Right kidney (tissue), 1 donor: ENCODE measurements around the gene MDGA2.
"Not testable (repeated sequence)": the region's sequence is repeated elsewhere in the genome, so short reads cannot be mapped to it uniquely, and the experiment has no call there.

ENCODE experiments used
- DNase-seq: peaks from one replicate; pipeline ENCODE4 v3.0.0-alpha.2; 2016

The MDGA2 gene

DNA sequence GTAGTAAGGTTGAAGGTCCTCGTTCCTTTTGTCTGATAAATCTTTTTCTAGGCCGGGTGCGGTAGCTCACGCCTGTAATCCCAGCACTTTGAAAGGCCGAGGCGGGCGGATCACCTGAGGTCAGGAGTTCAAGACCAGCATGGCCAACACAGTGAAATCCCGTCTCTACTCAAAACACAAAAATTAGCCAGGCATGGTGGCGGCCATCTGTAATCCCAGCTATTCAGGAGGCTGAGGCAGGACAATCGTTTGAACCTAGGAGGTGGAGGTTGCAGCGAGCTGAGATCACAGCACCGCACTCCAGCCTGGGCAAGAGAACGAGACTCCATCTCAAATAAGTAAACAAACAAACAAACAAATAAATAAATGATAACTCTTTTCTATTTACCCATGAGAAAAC is 51.3 kb downstream of the MDGA2 start:
- not testable (repeated sequence) for DNase-seq

DNA sequence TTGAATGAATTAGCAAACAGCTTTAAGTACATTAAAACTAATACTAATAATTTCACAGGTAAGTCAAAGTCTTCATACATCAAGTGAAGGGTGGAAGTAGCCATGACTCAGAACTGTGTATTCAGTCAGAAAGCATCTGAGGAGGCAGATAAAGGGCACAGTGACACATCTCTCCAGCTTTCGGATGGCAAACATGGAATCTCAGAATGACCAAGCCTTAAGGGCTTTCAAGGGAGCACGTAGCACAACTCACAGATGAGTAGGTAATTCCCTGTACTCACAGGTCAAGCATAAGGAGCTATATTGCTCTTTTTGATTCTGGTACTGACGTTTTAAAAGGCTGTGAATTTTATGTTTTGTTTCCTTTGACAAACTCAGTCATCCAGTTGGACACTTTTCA is 56.0 kb downstream of the MDGA2 start:
- DNase-seq: no peak

DNA sequence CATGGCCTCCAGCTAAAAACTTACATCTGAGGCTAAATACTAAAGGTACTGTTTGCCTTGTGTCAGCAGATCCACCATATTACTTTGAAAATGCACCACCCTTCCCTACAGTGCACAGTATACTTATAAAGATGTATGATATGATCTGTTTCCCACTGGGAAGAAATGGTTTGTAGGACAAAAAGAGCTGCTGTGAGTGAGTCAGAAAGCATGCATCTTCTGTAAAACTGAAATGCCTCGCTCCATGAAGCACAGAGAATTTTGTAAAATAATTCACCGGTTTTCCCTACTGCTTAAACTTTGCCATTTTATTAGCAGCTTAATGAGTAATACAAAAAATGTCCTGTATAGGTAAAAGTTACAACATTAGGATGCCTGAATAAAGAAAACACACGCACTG is 68.8 kb downstream of the MDGA2 start:
- no peak for DNase-seq

DNA sequence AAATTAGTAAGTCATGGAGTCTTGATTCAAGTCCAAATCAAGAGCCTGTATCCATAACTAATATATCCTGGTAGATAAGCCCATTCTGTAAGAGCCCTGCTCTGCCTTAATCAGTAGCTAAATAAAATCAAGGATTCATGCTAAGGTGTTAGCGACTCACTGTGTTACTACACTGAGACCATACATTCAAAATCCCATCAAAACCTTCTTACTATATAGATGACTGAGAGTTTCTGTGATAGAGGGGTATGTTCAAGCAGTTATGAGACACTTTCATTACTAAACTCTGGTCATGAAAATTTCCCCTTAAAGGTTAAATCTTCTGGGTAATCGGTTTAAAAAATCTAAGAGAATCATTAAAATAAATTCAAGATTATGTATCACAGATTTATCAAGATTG is 78.5 kb downstream of the MDGA2 start:
- no peak for DNase-seq

DNA sequence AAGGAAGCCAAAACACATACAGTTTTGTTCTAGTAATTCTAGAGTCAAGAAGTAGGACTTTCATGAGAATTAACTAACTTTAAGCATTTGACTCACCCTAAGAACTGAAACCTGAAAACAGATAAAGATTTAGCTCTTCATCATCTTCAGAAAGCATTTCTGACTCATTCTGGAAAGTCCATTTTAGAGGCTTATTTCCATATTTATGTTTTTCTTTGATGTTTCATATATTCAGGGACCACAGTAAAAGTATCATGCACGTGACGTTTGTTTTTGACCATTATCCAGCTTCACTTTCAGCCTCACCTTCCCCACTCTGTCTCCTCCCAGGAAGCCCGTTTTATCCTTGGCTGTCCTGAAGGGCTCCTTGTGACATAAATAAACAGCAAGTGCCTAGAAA is 79.2 kb downstream of the MDGA2 start:
- DNase-seq: no peak

DNA sequence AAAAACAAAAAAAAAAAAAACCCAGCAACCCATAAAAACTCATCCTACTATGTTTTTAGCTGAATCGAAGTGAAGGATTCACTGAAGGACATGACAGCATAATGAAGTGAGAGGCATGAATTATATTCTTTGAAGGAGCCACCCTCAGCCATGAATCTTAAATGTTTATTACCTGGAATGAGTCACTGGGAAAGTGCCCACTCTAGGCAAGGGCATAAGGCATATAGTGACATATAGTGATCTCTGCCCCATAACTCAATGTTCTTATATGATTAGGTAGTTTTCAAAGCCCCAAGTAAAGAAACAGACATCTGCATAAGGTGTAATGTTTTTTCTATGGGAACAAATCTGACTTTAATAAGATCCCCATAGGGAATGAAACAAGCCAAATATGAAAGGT is 79.9 kb downstream of the MDGA2 start:
- DNase-seq: no peak

DNA sequence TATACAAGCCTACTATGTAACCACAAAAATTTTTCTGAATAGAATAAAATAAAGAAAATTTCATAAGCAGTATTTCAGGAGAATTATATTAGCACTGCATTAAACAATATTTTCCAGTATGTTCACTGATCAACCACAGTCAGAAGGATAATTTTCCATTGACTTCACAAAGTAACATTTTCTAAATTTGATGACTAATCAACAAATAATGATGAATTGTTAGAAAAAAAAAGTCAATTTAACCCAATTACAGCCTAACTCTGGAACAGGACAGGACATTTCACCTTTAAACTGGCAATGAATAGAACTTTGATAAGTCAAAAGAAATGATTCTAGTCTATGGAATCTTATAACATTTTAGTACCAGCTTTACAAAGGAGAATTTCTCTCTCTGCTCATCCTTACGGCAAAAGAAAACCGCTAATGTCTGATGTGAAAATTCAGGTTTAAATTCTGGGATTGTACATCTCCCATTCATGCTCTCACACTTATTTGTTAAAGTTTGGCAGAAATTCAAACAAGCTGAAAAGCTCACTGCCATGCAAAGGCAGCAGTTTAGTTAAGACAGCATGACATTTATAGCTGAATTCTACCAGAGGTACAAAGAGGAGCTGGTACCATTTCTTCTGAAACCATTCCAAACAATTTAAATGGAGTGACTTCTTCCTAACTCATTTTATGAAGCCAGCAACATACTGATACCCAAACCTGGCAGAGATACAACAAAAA is 84.5 kb downstream of the MDGA2 start:
- DNase-seq: no peak

DNA sequence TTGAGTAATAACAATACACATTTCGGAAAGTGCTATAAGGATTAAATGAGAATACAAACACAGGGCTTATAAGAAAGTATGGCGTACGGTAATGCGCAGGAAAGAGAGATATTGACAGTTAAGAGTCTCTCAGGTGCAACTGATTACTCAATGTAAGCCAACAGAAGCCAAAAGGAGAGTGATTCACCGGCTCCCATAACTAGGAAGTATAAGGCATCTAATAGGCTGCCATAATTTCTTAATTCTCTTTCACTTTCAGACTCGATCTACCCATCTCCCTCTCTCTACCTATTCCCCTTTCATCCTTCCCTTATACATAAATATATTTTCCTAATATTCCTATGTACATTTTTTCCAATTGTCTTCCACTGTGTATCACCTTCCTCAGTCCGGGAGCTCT is 90.0 kb downstream of the MDGA2 start:
- no peak for DNase-seq

DNA sequence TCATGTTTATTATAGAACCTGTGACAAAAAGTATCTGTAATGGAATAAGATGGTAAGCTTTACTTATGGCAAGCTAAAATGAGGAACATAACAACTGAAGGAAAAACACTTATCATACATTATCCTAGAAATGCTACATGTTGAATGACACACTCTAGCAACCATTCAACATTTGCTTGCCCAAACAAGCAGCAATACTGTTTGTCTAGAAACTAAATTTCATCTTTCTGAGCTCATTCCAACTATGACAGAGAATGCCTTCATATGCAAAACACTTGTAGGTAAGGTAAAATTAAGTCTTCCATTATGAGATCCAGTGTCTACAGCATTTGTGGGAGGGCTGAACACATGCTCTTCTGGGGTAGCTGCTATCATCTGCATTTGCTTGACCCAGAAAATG is 108.1 kb downstream of the MDGA2 start:
- DNase-seq: no peak

DNA sequence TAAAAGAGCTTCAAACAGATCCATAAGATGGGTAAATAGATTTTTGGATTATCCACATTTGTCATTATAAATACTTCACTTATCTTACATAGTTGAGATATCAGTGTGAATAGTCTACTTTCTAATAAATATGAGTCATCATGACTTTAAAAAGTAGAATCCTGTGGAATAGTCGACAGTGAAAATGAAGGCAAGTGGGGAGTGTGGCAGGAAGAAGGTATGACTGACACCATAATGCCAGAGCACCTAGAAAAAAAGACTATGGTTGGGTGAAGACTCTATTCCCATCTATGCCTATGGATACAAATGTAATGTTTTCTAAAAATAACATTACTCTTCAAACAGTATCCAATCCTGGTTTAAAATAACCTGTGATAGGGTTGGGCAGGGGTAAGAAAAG is 117.5 kb downstream of the MDGA2 start:
- no peak for DNase-seq

DNA sequence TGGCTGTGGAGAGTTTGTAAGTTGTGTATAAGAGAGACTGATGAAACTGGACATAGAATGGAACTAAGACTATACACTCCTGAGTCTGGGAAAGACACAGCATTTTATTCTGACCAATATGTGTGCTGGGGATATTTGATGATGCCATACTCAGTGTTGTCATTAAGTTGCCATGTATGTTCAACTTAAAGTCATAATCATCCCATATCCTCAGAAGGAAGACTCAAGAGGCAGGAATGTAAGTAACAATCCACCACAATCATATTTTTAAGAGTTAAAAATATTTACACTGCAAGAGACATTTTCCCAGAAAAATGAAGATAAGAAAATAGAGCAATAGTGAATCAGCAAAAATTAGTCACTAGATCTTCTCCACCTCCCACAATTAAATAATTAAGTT is 120.1 kb downstream of the MDGA2 start:
- DNase-seq: no peak

DNA sequence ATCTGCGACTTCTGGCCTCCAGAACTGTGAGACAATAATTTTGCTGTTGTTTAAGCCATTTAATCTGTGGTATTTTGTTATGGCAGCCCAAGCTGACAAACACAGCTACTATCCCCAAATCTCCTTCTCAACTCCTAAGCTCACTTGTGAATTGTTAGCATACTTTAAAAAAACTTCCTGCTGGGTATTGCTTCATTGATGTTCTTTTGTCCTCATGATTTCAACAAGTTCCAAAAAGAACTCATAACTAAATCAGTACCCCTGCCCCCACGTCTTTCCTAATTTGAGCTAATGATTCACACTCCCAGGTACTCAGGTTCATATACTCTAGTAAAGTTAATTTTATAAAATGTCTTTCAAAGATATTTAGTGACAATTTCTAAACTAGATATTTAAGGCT is 125.5 kb downstream of the MDGA2 start:
- DNase-seq: no peak

DNA sequence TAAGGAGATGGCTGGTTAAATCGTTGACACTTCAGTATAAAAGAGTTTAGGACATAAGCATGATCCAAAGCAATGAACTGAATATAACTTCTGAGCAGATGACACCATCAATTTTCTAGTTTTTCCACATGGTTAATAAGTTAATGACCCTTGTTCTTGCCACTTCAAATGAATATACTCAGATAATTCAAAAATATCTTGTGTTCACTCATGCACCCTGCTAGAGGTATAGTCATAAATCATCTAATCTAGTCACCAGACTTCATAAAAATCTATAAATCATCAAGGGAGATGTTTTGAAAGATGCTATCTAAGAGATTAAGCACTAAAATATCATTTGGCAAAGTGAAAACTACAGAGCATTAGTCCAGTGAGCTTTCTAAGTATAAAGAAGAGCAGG is 131.9 kb downstream of the MDGA2 start:
- no peak for DNase-seq

DNA sequence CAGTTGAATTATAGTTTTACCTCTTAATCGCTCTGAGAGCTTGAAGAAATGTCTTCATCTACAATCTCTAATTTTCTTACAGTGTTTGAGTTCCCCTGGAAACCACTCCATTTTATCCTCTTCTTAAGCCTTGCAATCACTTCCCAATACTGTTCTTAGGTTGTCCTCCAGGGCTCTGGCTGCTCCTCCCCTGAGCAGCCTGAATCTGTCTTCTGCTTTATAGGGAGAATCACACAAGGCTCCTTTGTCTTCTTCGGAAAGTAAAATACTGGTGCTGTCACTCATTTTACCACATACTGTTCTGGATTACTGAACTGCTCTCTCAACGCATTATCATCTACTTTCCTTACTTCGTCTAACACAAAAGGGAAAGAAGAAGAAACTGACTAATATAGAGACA is 133.7 kb downstream of the MDGA2 start:
- no peak for DNase-seq

DNA sequence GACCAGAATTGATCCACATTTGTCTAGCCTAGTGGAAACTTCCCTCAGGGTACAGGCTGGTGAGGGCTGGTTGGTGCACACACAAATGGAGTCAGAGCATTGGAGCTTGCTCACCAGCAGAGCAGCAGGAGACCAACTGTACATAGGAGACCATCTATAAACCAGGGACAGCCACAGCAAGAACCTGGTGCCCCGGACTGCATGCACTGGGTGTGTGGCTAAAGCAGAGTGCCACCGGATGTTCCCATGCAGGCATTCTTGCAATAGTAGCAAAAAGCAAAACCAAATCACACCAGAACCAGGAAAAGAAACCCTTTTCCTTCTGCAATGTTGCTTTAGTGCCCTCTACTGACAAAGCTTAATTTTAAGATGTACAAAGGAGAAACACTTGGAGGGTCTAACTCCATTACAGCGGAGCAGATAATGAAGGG is 136.4 kb downstream of the MDGA2 start:
- peak; percentile 19 for DNase-seq

DNA sequence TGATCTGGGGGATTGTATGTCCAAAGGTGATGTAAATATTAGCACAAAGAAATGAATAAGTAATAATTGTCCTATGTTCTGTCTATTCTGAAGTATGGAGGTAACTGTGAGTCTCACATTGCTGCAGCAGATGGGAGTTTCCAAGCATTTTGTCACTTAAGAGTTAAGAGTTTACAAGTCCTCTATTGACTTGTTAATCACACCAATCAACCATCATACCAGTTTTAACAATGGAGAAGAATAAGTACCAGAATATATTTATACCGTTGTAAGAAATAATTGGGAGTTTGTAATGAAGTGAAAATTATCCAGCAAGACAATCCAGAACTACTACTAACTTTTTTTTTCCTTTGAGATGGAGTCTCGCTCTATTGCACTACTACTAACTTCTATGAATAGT is 139.1 kb downstream of the MDGA2 start:
- DNase-seq: no peak

DNA sequence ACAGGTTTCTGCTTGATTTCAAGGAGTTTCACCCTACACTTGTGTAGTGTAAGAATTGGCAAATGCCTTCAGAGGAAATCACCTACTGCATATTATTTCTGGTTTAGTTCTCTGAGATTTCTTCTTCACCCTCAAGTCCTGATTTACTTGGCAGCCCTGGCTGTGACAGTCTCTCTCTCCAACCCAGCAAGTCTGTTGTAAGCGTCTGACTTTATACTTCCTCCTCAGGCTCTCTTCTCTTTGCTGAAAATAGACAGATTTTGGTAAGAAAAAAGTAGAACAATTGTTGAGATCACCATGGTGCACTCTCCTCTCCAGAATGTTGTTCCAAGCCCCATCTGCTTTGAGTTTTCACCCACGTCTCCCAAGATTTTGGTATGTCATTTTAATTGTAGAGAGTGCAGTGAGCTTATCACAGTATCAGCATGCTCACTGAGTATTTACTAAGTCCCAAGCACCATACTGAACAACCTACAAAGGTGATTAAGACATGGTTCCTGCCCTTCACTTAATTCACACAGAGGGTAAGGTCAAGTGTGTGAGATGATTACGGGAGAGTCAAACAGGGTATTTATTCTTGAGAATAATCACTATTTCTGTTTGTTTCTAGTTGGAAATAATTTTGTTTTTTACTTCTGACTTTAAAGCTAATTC is 148.7 kb downstream of the MDGA2 start:
- no peak for DNase-seq

DNA sequence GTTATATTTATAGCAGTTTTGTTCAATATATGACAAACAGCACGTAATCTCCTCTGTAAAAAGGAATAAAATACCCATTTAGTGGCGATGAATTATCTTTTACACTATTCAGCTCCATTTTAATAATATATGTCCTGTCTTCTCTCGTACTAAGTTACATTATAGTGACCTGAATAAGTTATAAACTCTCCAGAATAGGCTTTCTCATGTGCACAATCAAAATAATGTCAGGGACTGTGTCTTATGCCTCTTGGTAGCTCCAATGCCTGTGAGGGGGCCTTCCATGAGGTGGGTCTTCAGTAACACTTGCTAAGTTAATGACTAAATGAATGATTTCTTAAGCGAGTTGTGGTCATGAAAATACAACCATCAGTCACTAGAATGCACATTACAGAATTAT is 150.9 kb downstream of the MDGA2 start:
- DNase-seq: no peak

DNA sequence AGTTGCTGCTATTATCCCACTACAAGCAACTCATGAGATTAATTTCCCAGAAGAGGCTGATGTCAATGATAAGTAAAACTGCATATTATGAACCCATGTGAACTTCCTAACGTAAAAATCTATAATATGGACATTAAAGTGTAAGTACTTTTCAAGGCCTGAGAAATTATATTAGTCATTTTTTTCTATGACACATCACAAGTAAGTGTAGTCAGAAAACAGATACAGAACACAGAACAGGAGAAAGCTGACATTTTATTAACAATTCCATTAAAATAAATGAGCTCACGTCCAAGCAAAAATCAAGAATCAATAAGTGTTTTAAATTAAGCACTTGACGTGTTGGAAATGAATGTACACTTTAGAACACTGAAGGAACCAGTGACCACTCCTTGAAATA is 155.0 kb downstream of the MDGA2 start:
- DNase-seq: no peak

DNA sequence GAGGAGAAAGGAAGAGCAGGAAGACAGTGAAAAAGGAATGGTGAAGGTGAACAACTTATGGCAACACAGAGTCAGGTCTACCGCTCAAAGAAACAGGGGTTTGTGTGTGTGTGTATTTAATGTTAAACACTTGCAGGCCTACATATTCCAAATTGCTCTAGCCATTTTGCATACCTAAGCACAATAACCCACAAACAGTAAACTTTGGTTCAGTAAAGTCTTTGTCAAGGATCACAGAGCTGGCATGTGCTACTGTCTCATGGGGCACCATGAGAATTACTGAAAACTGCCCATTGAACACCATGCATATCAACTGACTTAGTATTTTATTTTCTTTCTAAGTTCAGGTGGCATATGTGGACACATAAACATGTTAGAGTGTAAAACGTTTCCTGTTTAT is 163.6 kb downstream of the MDGA2 start:
- DNase-seq: no peak

DNA sequence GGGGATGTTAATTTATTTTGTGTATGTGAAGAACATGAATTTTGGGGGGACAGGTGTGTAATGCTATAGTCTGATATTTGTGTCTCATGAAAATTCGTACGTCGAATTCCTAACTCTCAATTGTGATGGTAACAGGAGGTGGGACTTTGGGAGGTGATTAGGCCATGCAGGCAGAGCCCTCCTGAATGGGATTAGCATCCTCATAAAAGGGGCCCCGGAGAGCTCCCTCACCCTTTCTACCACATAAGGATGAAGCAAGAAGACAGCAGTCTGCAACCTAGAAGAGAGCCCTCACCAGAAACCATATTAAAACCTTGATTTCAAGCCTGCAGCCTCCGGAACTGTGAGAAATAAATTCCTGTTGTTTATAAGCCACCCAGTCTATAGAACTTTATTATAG is 165.4 kb downstream of the MDGA2 start:
- no peak for DNase-seq

DNA sequence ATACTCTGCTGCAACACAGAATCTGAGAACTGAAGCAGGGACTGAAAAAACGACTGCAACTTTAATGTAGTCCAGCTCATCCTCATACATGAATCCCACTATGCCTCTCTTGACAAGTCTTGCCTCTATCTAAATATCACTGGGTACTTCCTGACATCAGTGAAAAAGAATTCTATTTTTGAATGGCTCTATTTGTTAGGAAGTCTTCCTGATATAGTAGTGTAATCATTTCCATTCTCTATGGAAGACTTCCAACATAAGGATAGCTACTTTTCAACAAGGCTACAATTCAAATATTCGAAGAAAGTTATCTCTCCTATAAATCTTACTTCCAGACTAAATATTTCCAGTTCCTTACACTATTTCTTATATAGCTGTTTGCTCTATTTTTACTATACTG is 167.5 kb downstream of the MDGA2 start:
- no peak for DNase-seq

DNA sequence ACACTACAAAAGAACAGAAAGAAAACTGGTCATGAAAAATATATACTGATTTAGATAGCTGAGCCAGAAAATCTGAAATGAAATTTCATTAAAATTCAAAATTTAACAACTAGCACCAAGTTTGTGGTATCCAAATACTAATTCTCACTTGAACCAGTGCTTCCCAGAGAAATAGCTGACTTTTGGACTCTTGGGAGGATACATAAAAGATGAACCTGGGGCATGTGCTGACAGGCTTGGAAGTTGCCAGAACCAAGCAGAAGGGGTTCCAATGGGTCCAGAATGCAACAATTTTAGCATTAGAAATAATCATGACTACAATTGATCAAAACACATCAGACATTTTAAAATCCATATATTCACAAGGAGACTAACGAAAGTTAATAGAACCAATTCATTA is 175.0 kb downstream of the MDGA2 start:
- DNase-seq: no peak

DNA sequence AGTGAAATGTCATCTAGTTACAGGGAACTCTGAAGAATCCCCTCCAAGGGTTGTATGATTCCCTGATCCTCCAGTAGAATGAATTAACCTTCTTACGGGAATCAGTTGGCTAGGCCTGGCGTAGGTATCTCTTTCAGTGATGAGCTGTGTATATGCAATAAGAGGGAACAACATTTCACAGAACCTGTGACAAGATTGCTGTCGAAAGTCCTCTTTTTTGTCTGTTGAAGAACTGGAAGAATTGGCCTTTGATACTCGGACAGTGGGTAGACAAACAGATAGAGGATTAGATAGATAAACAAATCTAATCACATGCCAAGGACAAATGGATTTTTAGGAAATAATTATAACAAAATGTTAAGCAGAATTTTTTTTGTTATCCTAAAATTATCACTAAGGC is 184.6 kb downstream of the MDGA2 start:
- no peak for DNase-seq

DNA sequence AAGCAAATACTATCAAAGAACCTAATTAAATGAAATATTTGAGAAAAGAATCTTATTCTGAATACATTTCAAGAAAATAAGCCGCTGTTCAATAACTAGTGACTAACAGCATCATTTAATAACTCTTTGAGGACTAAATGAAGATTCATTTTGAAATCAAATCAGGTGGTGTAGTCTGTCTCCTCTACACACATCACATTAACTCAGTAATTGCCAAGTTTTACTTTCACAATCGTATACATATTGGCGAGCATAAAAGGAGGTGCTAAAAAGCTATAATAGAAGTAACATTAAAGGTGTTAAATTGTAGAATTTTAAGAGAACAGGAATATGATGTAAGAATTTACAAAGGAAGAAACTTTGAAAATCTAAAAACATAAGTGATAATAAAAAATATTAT is 185.1 kb downstream of the MDGA2 start:
- no peak for DNase-seq
